SK-N-SH treated with all-trans-retinoic acid at 6 μM for 48 hours (cell line): Measurements from ENCODE around the gene SYNDIG1.

ENCODE experiments used
- ARNTL ChIP-seq: fragments of 450-650 bp; formaldehyde crosslinking; IDR thresholded peaks from 2 replicates; pipeline ENCODE4 v1.5.0; 2020; ENCODE audit warnings: low read depth, mild to moderate bottlenecking, moderate library complexity, borderline replicate concordance
- BACH2 ChIP-seq: fragments of 250-450 bp; sonication (Bioruptor Pico); IDR thresholded peaks from 2 replicates; pipeline ENCODE4 v1.9.0; 2021; ENCODE audit warnings: mild to moderate bottlenecking, borderline replicate concordance
- GLIS3 ChIP-seq: fragments of 250-450 bp; sonication (Bioruptor Pico); IDR thresholded peaks from 2 replicates; pipeline ENCODE4 v1.5.0; 2020; ENCODE audit warnings: mild to moderate bottlenecking, moderate library complexity
- OSR1 ChIP-seq: fragments of 250-450 bp; sonication (Bioruptor Pico); IDR thresholded peaks from 2 replicates; pipeline ENCODE4 v1.8.0; 2022; ENCODE audit warnings: moderate library complexity, mild to moderate bottlenecking, inconsistent platforms
- PPARA ChIP-seq: fragments of 250-450 bp; sonication (Bioruptor Pico); IDR thresholded peaks from 2 replicates; pipeline ENCODE4 v1.5.0; 2020; ENCODE audit warnings: mild to moderate bottlenecking, borderline replicate concordance
- RARB ChIP-seq: fragments of 250-450 bp; sonication (Bioruptor Pico); IDR thresholded peaks from 2 replicates; pipeline ENCODE4 v1.8.0; 2021; ENCODE audit warnings: mild to moderate bottlenecking, moderate library complexity
- TCF4 ChIP-seq: fragments of 250-450 bp; sonication (Bioruptor Pico); IDR thresholded peaks from 2 replicates; pipeline ENCODE4 v1.8.0; 2021; ENCODE audit warnings: mild to moderate bottlenecking, moderate library complexity, borderline replicate concordance
- TOX ChIP-seq: fragments of 250-450 bp; sonication (Bioruptor Pico); IDR thresholded peaks from 2 replicates; pipeline ENCODE4 v1.8.0; 2021; ENCODE audit warnings: mild to moderate bottlenecking, moderate library complexity, borderline replicate concordance
- ZC3H10 ChIP-seq: fragments of 250-450 bp; sonication (Bioruptor Pico); IDR thresholded peaks from 2 replicates; pipeline ENCODE4 v1.5.1; 2021; ENCODE audit warnings: mild to moderate bottlenecking, moderate library complexity
- ZFP3 ChIP-seq: fragments of 250-450 bp; sonication (Bioruptor Pico); IDR thresholded peaks from 2 replicates; pipeline ENCODE4 v1.5.0; 2020; ENCODE audit warnings: mild to moderate bottlenecking, moderate library complexity
- ZFP30 ChIP-seq: fragments of 450-650 bp; formaldehyde crosslinking; IDR thresholded peaks from 2 replicates; pipeline ENCODE4 v1.5.0; 2022; ENCODE audit warnings: mild to moderate bottlenecking, moderate library complexity
- ZNF70 ChIP-seq: fragments of 450-650 bp; formaldehyde crosslinking; IDR thresholded peaks from 2 replicates; pipeline ENCODE4 v1.5.0; 2020; ENCODE audit warnings: mild to moderate bottlenecking, moderate library complexity
- TF ChIP-seq, protein P1 (sequence below): fragments of 250-450 bp; sonication (Bioruptor Pico); IDR thresholded peaks from 2 replicates; pipeline ENCODE4 v1.8.0; 2020; ENCODE audit warnings: mild to moderate bottlenecking, moderate library complexity, borderline replicate concordance
- TF ChIP-seq, protein P2 (sequence below): fragments of 250-450 bp; sonication (Bioruptor Pico); IDR thresholded peaks from 2 replicates; pipeline ENCODE4 v1.8.0; 2021; ENCODE audit warnings: low read depth, mild to moderate bottlenecking, moderate library complexity, borderline replicate concordance

GRCh38 chr20:24676978-24677370 is 207.5 kb downstream of the SYNDIG1 start:
- TF ChIP-seq ZC3H10 (no peak), ZNF70 (no peak), OSR1 (CRISPR knock-in tag) (no peak), ZFP30 (CRISPR knock-in tag) (no peak), TOX (CRISPR knock-in tag) (no peak), PPARA (CRISPR knock-in tag) (no peak), ARNTL (CRISPR knock-in tag) (no peak), GLIS3 (CRISPR knock-in tag) (no peak), RARB (CRISPR knock-in tag) (no peak), ZFP3 (CRISPR knock-in tag) (no peak), BACH2 (CRISPR knock-in tag) (no peak), TCF4 (CRISPR knock-in tag) (no peak)
- TF ChIP-seq, protein P1, sequence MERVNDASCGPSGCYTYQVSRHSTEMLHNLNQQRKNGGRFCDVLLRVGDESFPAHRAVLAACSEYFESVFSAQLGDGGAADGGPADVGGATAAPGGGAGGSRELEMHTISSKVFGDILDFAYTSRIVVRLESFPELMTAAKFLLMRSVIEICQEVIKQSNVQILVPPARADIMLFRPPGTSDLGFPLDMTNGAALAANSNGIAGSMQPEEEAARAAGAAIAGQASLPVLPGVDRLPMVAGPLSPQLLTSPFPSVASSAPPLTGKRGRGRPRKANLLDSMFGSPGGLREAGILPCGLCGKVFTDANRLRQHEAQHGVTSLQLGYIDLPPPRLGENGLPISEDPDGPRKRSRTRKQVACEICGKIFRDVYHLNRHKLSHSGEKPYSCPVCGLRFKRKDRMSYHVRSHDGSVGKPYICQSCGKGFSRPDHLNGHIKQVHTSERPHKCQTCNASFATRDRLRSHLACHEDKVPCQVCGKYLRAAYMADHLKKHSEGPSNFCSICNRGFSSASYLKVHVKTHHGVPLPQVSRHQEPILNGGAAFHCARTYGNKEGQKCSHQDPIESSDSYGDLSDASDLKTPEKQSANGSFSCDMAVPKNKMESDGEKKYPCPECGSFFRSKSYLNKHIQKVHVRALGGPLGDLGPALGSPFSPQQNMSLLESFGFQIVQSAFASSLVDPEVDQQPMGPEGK (CRISPR knock-in tag), result no peak
- TF ChIP-seq, protein P2, sequence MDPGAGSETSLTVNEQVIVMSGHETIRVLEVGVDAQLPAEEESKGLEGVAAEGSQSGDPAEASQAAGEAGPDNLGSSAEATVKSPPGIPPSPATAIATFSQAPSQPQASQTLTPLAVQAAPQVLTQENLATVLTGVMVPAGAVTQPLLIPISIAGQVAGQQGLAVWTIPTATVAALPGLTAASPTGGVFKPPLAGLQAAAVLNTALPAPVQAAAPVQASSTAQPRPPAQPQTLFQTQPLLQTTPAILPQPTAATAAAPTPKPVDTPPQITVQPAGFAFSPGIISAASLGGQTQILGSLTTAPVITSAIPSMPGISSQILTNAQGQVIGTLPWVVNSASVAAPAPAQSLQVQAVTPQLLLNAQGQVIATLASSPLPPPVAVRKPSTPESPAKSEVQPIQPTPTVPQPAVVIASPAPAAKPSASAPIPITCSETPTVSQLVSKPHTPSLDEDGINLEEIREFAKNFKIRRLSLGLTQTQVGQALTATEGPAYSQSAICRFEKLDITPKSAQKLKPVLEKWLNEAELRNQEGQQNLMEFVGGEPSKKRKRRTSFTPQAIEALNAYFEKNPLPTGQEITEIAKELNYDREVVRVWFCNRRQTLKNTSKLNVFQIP (CRISPR knock-in tag), result no peak
